ENCODE measurements around the gene RB1.
A peak's percentile ranks its signal among the peaks of the same experiment; 100 is the strongest.
"Not testable (repeated sequence)": the region's sequence is repeated elsewhere in the genome, so short reads cannot be mapped to it uniquely, and the experiment has no call there.

RB1 gene

DNA sequence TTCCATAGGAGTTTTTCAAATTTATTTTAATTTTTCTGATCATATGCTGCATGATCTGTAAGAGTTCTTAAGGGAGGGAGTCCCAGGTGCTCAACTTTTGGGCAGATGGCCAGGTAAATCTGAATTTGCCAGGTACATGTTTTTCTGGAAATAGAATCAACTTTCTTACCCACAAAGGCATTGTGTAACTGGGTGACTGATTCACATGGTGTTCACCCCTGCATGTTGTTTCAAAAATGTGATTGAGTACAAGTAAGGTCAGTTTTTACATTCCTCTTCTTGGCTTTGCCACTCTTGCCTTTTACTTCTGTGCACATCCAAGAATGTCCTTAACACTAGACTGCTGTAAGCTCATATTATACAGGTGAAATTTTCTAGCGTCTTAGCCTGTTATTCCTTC lies 30.4 kb downstream of the RB1 start:
- Histone ChIP-seq H3K4me2 (ENCODE audit: low read length) (no peak overlapping the region), H3K27me3 (ENCODE audit: low read depth, low read length) (no peaks in the 10 kb centered on the region), H3K9ac (ENCODE audit: low read length) (no peak overlapping the region), H3K36me3 (replicated peaks; ENCODE audit: low read depth, low read length) (peaks cover 18% of the 10 kb centered on the region), H3K9me3 (ENCODE audit: insufficient read depth, low read length) (no peaks in the 10 kb centered on the region), H3K27ac (ENCODE audit: low read length) (no peak overlapping the region), H2AFZ (ENCODE audit: low read depth, low read length) (no peak overlapping the region), H3K4me1 (ENCODE audit: low read length) (peaks cover 10% of the 10 kb centered on the region), H4K20me1 (ENCODE audit: insufficient read depth, low read length) (peaks cover 4% of the 10 kb centered on the region; the same call in 1 of the 2 replicates), H3K4me3 (ENCODE audit: low read length) (no peak overlapping the region), H3K79me2 (ENCODE audit: low read length) (peaks cover 10% of the 10 kb centered on the region)
- TF ChIP-seq CTCF (IDR thresholded peaks at IDR 0.05; ENCODE audit: low read depth, low read length) (no peak), EZH2phosphoT487 (IDR thresholded peaks at IDR 0.05; ENCODE audit: low read depth) (no peak)

- H3K4me1 ChIP-seq (ENCODE audit: low read length) = peaks cover 10% of the 10 kb centered on the region
- no peaks in the 10 kb centered on the region for H3K9me3 ChIP-seq (ENCODE audit: insufficient read depth, low read length)
- no peak overlapping the region for H3K27ac ChIP-seq (ENCODE audit: low read length)
- H2AFZ ChIP-seq (ENCODE audit: low read depth, low read length) = no peak overlapping the region
- no peak overlapping the region for H3K4me3 ChIP-seq (ENCODE audit: low read length)
- no peak for TF ChIP-seq EZH2phosphoT487 (IDR thresholded peaks at IDR 0.05; ENCODE audit: low read depth)
- peak; percentile 97 for TF ChIP-seq CTCF (IDR thresholded peaks at IDR 0.05; ENCODE audit: low read depth, low read length)
- no peaks in the 10 kb centered on the region for H3K27me3 ChIP-seq (ENCODE audit: low read depth, low read length)
- peaks cover 18% of the 10 kb centered on the region for H3K36me3 ChIP-seq (replicated peaks; ENCODE audit: low read depth, low read length)
- peaks cover 10% of the 10 kb centered on the region for H3K79me2 ChIP-seq (ENCODE audit: low read length)
- H3K9ac ChIP-seq (ENCODE audit: low read length) = no peak overlapping the region
- H4K20me1 ChIP-seq (ENCODE audit: insufficient read depth, low read length) = peaks cover 4% of the 10 kb centered on the region; the same call in 1 of the 2 replicates
- H3K4me2 ChIP-seq (ENCODE audit: low read length) = peak overlapping the region; percentile 22
These were observed 31.1 kb downstream of the RB1 start for GRCh38 chr13:48334534-48335127.

GRCh38 chr13:48339198-48339597 lies 35.6 kb downstream of the RB1 start:
- H3K27ac ChIP-seq (ENCODE audit: low read length); H3K4me3 ChIP-seq (ENCODE audit: low read length); H3K4me1 ChIP-seq (ENCODE audit: low read length); H2AFZ ChIP-seq (ENCODE audit: low read depth, low read length); H3K27me3 ChIP-seq (ENCODE audit: low read depth, low read length); H3K9ac ChIP-seq (ENCODE audit: low read length); H3K9me3 ChIP-seq (ENCODE audit: insufficient read depth, low read length); H3K4me2 ChIP-seq (ENCODE audit: low read length); H4K20me1 ChIP-seq (ENCODE audit: insufficient read depth, low read length): not testable (repeated sequence)
- H3K36me3 ChIP-seq (replicated peaks; ENCODE audit: low read depth, low read length) = peaks cover 20% of the 10 kb centered on the region
- peaks cover 10% of the 10 kb centered on the region for H3K79me2 ChIP-seq (ENCODE audit: low read length)

DNA sequence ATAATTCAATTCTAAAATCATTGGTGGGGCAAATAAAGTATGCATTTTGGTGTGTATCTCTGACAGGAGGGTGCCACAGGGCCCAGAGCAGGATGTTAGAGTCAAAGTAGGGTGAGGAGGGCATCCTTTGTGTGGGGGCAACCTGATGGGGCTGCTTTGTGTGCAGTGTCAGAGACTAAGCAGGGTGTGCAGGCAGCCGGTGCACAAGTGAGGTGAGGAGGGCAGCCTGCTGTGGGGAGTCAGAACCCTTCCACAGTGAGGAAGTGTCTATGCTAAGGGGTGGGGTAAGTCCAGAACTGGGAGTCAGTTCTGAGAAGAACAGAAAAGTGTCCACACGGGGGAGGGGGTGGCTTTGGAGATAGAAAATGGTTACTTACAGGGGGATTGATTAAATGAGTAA lies 40.7 kb downstream of the RB1 start:
- no peaks in the 10 kb centered on the region for H3K4me1 ChIP-seq (ENCODE audit: low read length)
- no peak overlapping the region for H3K4me2 ChIP-seq (ENCODE audit: low read length)
- H3K27me3 ChIP-seq (ENCODE audit: low read depth, low read length) = no peaks in the 10 kb centered on the region
- no peak overlapping the region for H3K4me3 ChIP-seq (ENCODE audit: low read length)
- no peaks in the 10 kb centered on the region for H3K9me3 ChIP-seq (ENCODE audit: insufficient read depth, low read length)
- no peaks in the 10 kb centered on the region for H3K79me2 ChIP-seq (ENCODE audit: low read length)
- no peak for TF ChIP-seq EZH2phosphoT487 (IDR thresholded peaks at IDR 0.05; ENCODE audit: low read depth)
- TF ChIP-seq CTCF (IDR thresholded peaks at IDR 0.05; ENCODE audit: low read depth, low read length) = no peak
- H4K20me1 ChIP-seq (ENCODE audit: insufficient read depth, low read length) = no peaks in the 10 kb centered on the region; the same call in 1 of the 2 replicates
- H2AFZ ChIP-seq (ENCODE audit: low read depth, low read length) = no peak overlapping the region
- no peak overlapping the region for H3K27ac ChIP-seq (ENCODE audit: low read length)
- H3K36me3 ChIP-seq (replicated peaks; ENCODE audit: low read depth, low read length) = peaks cover 53% of the 10 kb centered on the region
- no peak overlapping the region for H3K9ac ChIP-seq (ENCODE audit: low read length)
